ENCODE results near the gene COLEC12.

DNA sequence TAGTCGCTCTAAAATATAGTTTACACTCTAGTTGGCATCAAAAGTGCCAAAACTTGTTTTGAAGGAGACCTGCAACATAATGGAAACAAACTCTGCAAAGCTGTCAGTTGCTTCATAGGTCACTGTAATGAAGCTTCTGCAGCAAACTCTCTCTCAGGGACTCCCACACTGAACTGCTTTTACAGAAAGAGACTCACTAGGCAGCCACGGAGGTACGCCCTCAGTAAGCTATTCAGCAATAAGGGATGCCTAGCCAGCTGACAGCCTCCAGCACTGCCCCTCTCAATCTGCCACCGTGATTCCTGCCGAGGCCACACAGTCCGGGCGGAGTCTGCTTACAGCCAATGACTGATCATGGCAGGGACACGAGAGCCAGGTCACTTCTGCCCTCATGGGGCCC is 51.1 kb downstream of the COLEC12 start:
- TF ChIP-seq, protein P1, sequence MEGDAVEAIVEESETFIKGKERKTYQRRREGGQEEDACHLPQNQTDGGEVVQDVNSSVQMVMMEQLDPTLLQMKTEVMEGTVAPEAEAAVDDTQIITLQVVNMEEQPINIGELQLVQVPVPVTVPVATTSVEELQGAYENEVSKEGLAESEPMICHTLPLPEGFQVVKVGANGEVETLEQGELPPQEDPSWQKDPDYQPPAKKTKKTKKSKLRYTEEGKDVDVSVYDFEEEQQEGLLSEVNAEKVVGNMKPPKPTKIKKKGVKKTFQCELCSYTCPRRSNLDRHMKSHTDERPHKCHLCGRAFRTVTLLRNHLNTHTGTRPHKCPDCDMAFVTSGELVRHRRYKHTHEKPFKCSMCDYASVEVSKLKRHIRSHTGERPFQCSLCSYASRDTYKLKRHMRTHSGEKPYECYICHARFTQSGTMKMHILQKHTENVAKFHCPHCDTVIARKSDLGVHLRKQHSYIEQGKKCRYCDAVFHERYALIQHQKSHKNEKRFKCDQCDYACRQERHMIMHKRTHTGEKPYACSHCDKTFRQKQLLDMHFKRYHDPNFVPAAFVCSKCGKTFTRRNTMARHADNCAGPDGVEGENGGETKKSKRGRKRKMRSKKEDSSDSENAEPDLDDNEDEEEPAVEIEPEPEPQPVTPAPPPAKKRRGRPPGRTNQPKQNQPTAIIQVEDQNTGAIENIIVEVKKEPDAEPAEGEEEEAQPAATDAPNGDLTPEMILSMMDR (IDR thresholded peaks at IDR 0.05) = no peak
- TF ChIP-seq POLR2A (IDR thresholded peaks at IDR 0.05) (no peak), EP300 (IDR thresholded peaks at IDR 0.05) (no peak)
